GM23338 (cell line): ENCODE data around the gene OR8A1. TPM values are rescaled to one million over a fixed set of nuclear protein-coding genes. Genes with fewer than 3 reads are reported as not detected.

Experiments used
- ATAC-seq: fragments of 200-7000 bp; cut with Tn5 transposase; 3 replicates; pipeline ENCODE4 v1.9.1; 2020
- DNase-seq: peaks from one replicate; pipeline ENCODE4 v3.0.0-alpha.2; 2015; ENCODE audit warnings: low spot score
- H2AFZ ChIP-seq: fragments of 200-600 bp; sonication (generic); 2 replicates; pipeline ENCODE4 v1.8.0; 2016; ENCODE audit warnings: antibody characterized with exemption, mild to moderate bottlenecking, moderate library complexity
- H3F3A ChIP-seq: fragments of 200-600 bp; sonication (generic); replicated peaks from 2 replicates; pipeline ENCODE4 v1.8.0; 2017; ENCODE audit warnings: antibody characterized with exemption, mixed run types, low read depth
- H3K27ac ChIP-seq: fragments of 200-600 bp; sonication (generic); 2 replicates; pipeline ENCODE4 v1.6.1; 2016; ENCODE audit warnings: low read depth
- H3K27me3 ChIP-seq: fragments of 200-600 bp; sonication (generic); 2 replicates; pipeline ENCODE4 v1.8.0; 2016; ENCODE audit warnings: mild to moderate bottlenecking, mixed run types, moderate library complexity; ENCODE audit not compliant: insufficient read depth
- H3K36me3 ChIP-seq: fragments of 200-600 bp; sonication (generic); 2 replicates; pipeline ENCODE4 v1.8.0; 2016; ENCODE audit warnings: mild to moderate bottlenecking; ENCODE audit not compliant: insufficient read depth
- H3K4me1 ChIP-seq: fragments of 200-600 bp; sonication (generic); 2 replicates; pipeline ENCODE4 v1.8.0; 2016; ENCODE audit warnings: mild to moderate bottlenecking, moderate library complexity; ENCODE audit not compliant: insufficient read depth
- H3K4me2 ChIP-seq: fragments of 200-600 bp; sonication (generic); 2 replicates; pipeline ENCODE4 v1.7.1; 2017; ENCODE audit warnings: mixed run types
- H3K4me3 ChIP-seq: fragments of 200-600 bp; sonication (generic); 2 replicates; pipeline ENCODE4 v1.6.1; 2016; ENCODE audit warnings: mixed run types
- H3K79me2 ChIP-seq: fragments of 200-600 bp; sonication (generic); replicated peaks from 2 replicates; pipeline ENCODE4 v1.8.0; 2017; ENCODE audit warnings: mild to moderate bottlenecking; ENCODE audit not compliant: insufficient read depth
- H3K9me2 ChIP-seq: fragments of 200-600 bp; sonication (generic); 2 replicates; pipeline ENCODE4 v1.8.0; 2017; ENCODE audit not compliant: insufficient read depth
- H4K20me1 ChIP-seq: fragments of 200-600 bp; sonication (generic); replicated peaks from 2 replicates; pipeline ENCODE4 v1.8.0; 2017; ENCODE audit warnings: mild to moderate bottlenecking; ENCODE audit not compliant: insufficient read depth
- H3K27ac Mint-ChIP-seq: 2 replicates; pipeline ENCODE4 v1.8.0; 2020; ENCODE audit warnings: inconsistent platforms, mild to moderate bottlenecking, moderate library complexity, mixed read lengths
- H3K27me3 Mint-ChIP-seq: 3 replicates; pipeline ENCODE4 v1.8.0; 2022; ENCODE audit warnings: low read depth, mild to moderate bottlenecking, moderate library complexity, mixed read lengths, inconsistent platforms; ENCODE audit not compliant: insufficient read depth, poor library complexity
- H3K36me3 Mint-ChIP-seq: 3 replicates; pipeline ENCODE4 v1.8.0; 2021; ENCODE audit warnings: low read depth, mild to moderate bottlenecking, inconsistent platforms, moderate library complexity, mixed read lengths
- H3K4me1 Mint-ChIP-seq: 3 replicates; pipeline ENCODE4 v1.8.0; 2020; ENCODE audit warnings: mild to moderate bottlenecking, inconsistent platforms, mixed read lengths
- H3K4me3 Mint-ChIP-seq: 3 replicates; pipeline ENCODE4 v1.8.0; 2021; ENCODE audit warnings: moderate library complexity, mild to moderate bottlenecking, inconsistent platforms, mixed read lengths
- H3K9me3 Mint-ChIP-seq: 3 replicates; pipeline ENCODE4 v1.8.0; 2020; ENCODE audit warnings: moderate library complexity, mild to moderate bottlenecking, inconsistent platforms, mixed read lengths
- CTCF ChIP-seq, 2 experiments: fragments of 200-600 bp in 1 of 2; sonication (generic) in 1 of 2; conservative IDR thresholded peaks; 2 replicates each; pipeline versions ENCODE4 v1.5.1 to v1.6.1; 2016 to 2017; ENCODE audit warnings: antibody characterized with exemption in 2 of 2, low read depth in 2 of 2, mild to moderate bottlenecking in 2 of 2, moderate library complexity in 1 of 2
- ETS1 ChIP-seq: IDR thresholded peaks from 2 replicates; pipeline ENCODE4 v1.6.1; 2016; ENCODE audit warnings: antibody characterized with exemption
- EZH2 ChIP-seq: fragments of 200-600 bp; sonication (generic); IDR thresholded peaks from one replicate; pipeline ENCODE4 v1.8.0; 2017; ENCODE audit warnings: antibody characterized with exemption, mild to moderate bottlenecking, low read depth; ENCODE audit not compliant: unreplicated experiment
- EZH2phosphoT487 ChIP-seq: fragments of 200-600 bp; sonication (generic); IDR thresholded peaks from one replicate; pipeline ENCODE4 v1.8.1; 2018; ENCODE audit warnings: antibody characterized with exemption; ENCODE audit not compliant: unreplicated experiment
- NANOG ChIP-seq: IDR thresholded peaks from 2 replicates; pipeline ENCODE4 v1.6.1; 2016; ENCODE audit warnings: antibody characterized with exemption, borderline replicate concordance
- POLR2AphosphoS5 ChIP-seq: IDR thresholded peaks from 2 replicates; pipeline ENCODE4 v1.6.1; 2016; ENCODE audit warnings: antibody characterized with exemption, low read depth
- REST ChIP-seq: IDR thresholded peaks from one replicate; pipeline ENCODE4 v1.6.1; 2018; ENCODE audit warnings: antibody characterized with exemption; ENCODE audit not compliant: unreplicated experiment
- STAT1 ChIP-seq: IDR thresholded peaks from one replicate; pipeline ENCODE4 v1.6.1; 2016; ENCODE audit warnings: antibody characterized with exemption; ENCODE audit not compliant: unreplicated experiment
- ZNF114 ChIP-seq: fragments of 250-450 bp; sonication (Bioruptor Pico); IDR thresholded peaks from 2 replicates; pipeline ENCODE4 v1.5.0; 2020; ENCODE audit warnings: mild to moderate bottlenecking, moderate library complexity
- ZNF331 ChIP-seq: fragments of 250-450 bp; sonication (Bioruptor Pico); IDR thresholded peaks from 2 replicates; pipeline ENCODE4 v1.5.0; 2020; ENCODE audit warnings: low read depth, mild to moderate bottlenecking, moderate library complexity
- polyA plus RNA-seq: library from polyadenylated mRNA; unstranded; fragments of >200 nt; fragmentation: Nextera tagmentation; extraction: Ambion mirVana; gene quantifications from 2 replicates; pipeline ENCODE4 v1.2.1, GENCODE V29; 2016
- total RNA-seq: library from RNA; depleted of rRNA; stranded (reverse); fragments of >200 nt; shearing (Covaris generic); gene quantifications from 2 replicates; pipeline ENCODE4 v1.2.3, GENCODE V29; 2014

Gene OR8A1
- total and polyA plus RNA-seq, 2 experiments from 2014 or later: not detected

GRCh38 chr11:124586238-124586860 lies 16.6 kb downstream of the OR8A1 start:
- H3K27me3 ChIP-seq: no peaks in the 10 kb centered on the region
- no peak overlapping the region for H3K4me3 ChIP-seq
- Mint-ChIP-seq H3K4me1 (peaks cover 12% of the 10 kb centered on the region; the same call in 2 of the 3 replicates), H3K27me3 (no peaks in the 10 kb centered on the region), H3K9me3 (no peaks in the 10 kb centered on the region), H3K27ac (no peak overlapping the region), H3K4me3 (no peak overlapping the region), H3K36me3 (no peaks in the 10 kb centered on the region)
- no peaks in the 10 kb centered on the region for H4K20me1 ChIP-seq
- H3K4me1 ChIP-seq: no peaks in the 10 kb centered on the region
- H3K4me2 ChIP-seq: no peak overlapping the region
- H3K36me3 ChIP-seq: no peaks in the 10 kb centered on the region
- H3K79me2 ChIP-seq: no peaks in the 10 kb centered on the region
- TF ChIP-seq ETS1 (no peak), CTCF (conservative IDR thresholded peaks at IDR 0.05; ENCODE audit: low read depth in 2 of 2) (peak; percentile 75 to 81), STAT1 (no peak), ZNF331 (CRISPR knock-in tag) (no peak), EZH2 (no peak), REST (no peak), EZH2phosphoT487 (no peak)
- no peak overlapping the region for H3K27ac ChIP-seq
- 0 out of 2 replicates have a peak, but pooled peaks cover 4% of the 10 kb centered on the region for H3K9me2 ChIP-seq
- no peaks in the 10 kb centered on the region for H3F3A ChIP-seq
- ATAC-seq: peak; percentile 68
- H2AFZ ChIP-seq: no peak overlapping the region
- DNase-seq: peak; percentile 76

- Histone ChIP-seq H3K36me3 (no peaks in the 10 kb centered on the region), H4K20me1 (no peaks in the 10 kb centered on the region), H3K4me2 (no peak overlapping the region), H3K27me3 (no peaks in the 10 kb centered on the region), H2AFZ (no peak overlapping the region), H3K79me2 (no peaks in the 10 kb centered on the region), H3F3A (no peaks in the 10 kb centered on the region), H3K27ac (no peak overlapping the region), H3K4me3 (no peak overlapping the region), H3K4me1 (no peaks in the 10 kb centered on the region), H3K9me2 (no peaks in the 10 kb centered on the region)
- H3K36me3 Mint-ChIP-seq: no peaks in the 10 kb centered on the region
- H3K27me3 Mint-ChIP-seq: no peaks in the 10 kb centered on the region
- H3K4me1 Mint-ChIP-seq: no peaks in the 10 kb centered on the region
- ATAC-seq (no peak), DNase-seq (no peak)
- H3K9me3 Mint-ChIP-seq: no peaks in the 10 kb centered on the region
- H3K27ac Mint-ChIP-seq: no peak overlapping the region
- H3K4me3 Mint-ChIP-seq: no peak overlapping the region
- TF ChIP-seq CTCF (conservative IDR thresholded peaks at IDR 0.05; ENCODE audit: low read depth in 2 of 2) (no peak), POLR2AphosphoS5 (no peak), EZH2phosphoT487 (no peak), EZH2 (no peak), NANOG (no peak), REST (no peak), STAT1 (no peak), ZNF114 (CRISPR knock-in tag) (no peak), ZNF331 (CRISPR knock-in tag) (no peak)
Observed at GRCh38 chr11:124591430-124591829, 21.6 kb downstream of the OR8A1 start.
